ENCODE results near the gene ZBTB6.

DNA sequence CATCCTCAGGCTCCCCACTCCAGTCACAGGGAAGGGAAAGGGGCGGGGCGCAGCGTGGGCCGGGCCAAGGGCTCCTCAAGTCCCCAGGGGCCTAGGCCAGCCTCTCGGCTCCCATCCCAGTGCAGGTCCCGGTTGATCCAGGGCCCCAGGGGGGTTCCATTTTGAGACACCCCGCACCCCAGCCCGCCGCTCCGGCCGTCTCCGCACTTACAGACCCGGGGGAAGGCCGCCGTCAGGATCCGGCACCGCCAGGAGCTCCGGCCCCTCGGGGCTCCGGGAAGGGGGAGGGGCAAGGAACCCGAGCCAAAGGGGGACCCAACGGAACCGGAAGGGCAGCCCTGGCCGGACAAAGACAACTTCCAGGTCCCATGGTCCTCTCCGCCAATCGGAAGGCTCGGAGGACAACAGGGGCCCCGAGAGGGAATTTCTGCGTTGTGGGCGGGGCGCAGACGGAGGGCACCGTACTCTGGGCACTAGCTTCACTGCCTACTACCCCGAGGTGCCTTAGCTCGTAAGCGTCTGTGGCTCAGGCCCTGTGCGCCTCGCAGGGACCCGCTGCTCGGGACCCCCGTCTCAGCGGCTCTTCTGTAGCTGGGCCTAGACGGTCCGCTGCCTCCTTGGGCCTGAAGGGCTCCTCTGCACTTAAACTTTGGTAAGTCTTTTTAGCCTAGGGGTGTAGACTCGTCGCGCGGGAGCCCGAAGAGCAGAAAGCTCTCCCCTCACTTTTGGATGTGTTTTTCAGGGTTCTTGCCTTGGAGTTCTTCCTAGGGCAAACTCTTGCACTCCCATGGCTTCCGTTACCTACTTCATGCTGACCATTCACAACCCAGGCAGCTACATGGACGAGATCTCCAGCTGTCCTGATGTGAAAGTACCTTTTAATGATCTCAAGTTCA is 18.4 kb upstream of the ZBTB6 start, which contains the start of gene ZBTB26:
- TF ChIP-seq, protein P1, sequence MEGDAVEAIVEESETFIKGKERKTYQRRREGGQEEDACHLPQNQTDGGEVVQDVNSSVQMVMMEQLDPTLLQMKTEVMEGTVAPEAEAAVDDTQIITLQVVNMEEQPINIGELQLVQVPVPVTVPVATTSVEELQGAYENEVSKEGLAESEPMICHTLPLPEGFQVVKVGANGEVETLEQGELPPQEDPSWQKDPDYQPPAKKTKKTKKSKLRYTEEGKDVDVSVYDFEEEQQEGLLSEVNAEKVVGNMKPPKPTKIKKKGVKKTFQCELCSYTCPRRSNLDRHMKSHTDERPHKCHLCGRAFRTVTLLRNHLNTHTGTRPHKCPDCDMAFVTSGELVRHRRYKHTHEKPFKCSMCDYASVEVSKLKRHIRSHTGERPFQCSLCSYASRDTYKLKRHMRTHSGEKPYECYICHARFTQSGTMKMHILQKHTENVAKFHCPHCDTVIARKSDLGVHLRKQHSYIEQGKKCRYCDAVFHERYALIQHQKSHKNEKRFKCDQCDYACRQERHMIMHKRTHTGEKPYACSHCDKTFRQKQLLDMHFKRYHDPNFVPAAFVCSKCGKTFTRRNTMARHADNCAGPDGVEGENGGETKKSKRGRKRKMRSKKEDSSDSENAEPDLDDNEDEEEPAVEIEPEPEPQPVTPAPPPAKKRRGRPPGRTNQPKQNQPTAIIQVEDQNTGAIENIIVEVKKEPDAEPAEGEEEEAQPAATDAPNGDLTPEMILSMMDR (conservative IDR thresholded peaks at IDR 0.05; ENCODE audit: low read depth, low read length) = no peak
- no peak for TF ChIP-seq EZH2 (IDR thresholded peaks at IDR 0.05; ENCODE audit: low read length, unreplicated experiment)
- no peak for TF ChIP-seq EZH2phosphoT487 (IDR thresholded peaks at IDR 0.05; ENCODE audit: borderline replicate concordance, low read length)

All from PC-3 (cell line).